GM23248 (cell line): ENCODE measurements around the gene SPX.

ENCODE experiments used
- EZH2 ChIP-seq: fragments of 200-600 bp; sonication (generic); IDR thresholded peaks from 2 replicates; pipeline ENCODE4 v1.6.1; 2018; ENCODE audit warnings: antibody characterized with exemption, mild to moderate bottlenecking; ENCODE audit not compliant: insufficient read depth, poor library complexity, severe bottlenecking
- EZH2phosphoT487 ChIP-seq: fragments of 200-600 bp; sonication (generic); IDR thresholded peaks from 2 replicates; pipeline ENCODE4 v1.6.1; 2018; ENCODE audit warnings: antibody characterized with exemption, moderate library complexity, mild to moderate bottlenecking, low read depth; ENCODE audit not compliant: insufficient read depth

DNA sequence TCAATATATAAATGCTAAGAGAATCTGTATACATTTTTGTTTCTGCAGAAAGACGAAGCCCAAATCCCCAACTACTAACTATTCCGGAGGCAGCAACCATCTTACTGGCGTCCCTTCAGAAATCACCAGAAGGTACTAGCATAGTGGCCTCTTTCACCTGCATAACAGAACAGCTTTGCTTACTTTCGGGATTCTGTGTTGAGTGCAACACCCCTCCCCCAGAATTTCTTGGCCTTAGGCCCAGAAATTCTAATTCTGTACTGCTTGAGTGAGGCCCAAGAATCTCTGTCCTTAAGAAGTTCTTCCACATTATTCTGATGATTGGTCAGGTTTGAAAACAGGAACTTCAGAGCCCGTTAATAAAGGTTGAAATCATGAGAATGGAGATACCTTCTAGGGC lies 2.9 kb downstream of the SPX start:
- no peak for TF ChIP-seq EZH2phosphoT487
- no peak for TF ChIP-seq EZH2
